Liver (tissue), 3 donors: ENCODE results near the gene SLC9A2.

Experiments used
- EGR1 ChIP-seq, 2 donors: IDR thresholded peaks; 2 replicates each; pipeline ENCODE4 v1.6.1; 2016 to 2018; ENCODE audit warnings: antibody characterized with exemption in 2 of 2, low read depth in 2 of 2
- FOXA1 ChIP-seq: IDR thresholded peaks from 2 replicates; pipeline ENCODE4 v1.6.1; 2016; ENCODE audit warnings: antibody characterized with exemption
- JUND ChIP-seq, 2 donors: IDR thresholded peaks; 2 replicates each; pipeline ENCODE4 v1.6.1; 2016; ENCODE audit warnings: antibody characterized with exemption in 2 of 2
- NR2F2 ChIP-seq: IDR thresholded peaks from 2 replicates; pipeline ENCODE4 v1.6.1; 2016; ENCODE audit warnings: antibody characterized with exemption
- RAD21 ChIP-seq, 2 donors: IDR thresholded peaks; 2 replicates each; pipeline ENCODE4 v1.6.1; 2016; ENCODE audit warnings: antibody characterized with exemption in 2 of 2, mild to moderate bottlenecking in 2 of 2
- RXRA ChIP-seq, 2 donors: IDR thresholded peaks; 2 replicates each; pipeline ENCODE4 v1.6.1; 2017 to 2018; ENCODE audit warnings: antibody characterized with exemption in 2 of 2, mild to moderate bottlenecking in 1 of 2
- SP1 ChIP-seq: IDR thresholded peaks from 2 replicates; pipeline ENCODE4 v1.6.1; 2018; ENCODE audit warnings: antibody characterized with exemption, mild to moderate bottlenecking
- TAF1 ChIP-seq: conservative IDR thresholded peaks from 2 replicates; pipeline ENCODE4 v1.6.1; 2016; ENCODE audit warnings: antibody characterized with exemption, mild to moderate bottlenecking
- YY1 ChIP-seq: IDR thresholded peaks from 2 replicates; pipeline ENCODE4 v1.6.1; 2016; ENCODE audit warnings: antibody characterized with exemption, mild to moderate bottlenecking
- TF ChIP-seq, protein P1 (sequence below): fragments of 150-350 bp; IDR thresholded peaks from 2 replicates; pipeline ENCODE4 v1.5.1; 2017; ENCODE audit warnings: improper control_type of control experiment, low read depth, low read length; ENCODE audit not compliant: missing input control
- TF ChIP-seq, protein P2 (sequence below): IDR thresholded peaks from 2 replicates; pipeline ENCODE4 v1.6.1; 2016; ENCODE audit warnings: antibody characterized with exemption
- TF ChIP-seq, protein P3 (sequence below): IDR thresholded peaks from 2 replicates; pipeline ENCODE4 v1.6.1; 2016; ENCODE audit warnings: antibody characterized with exemption
- TF ChIP-seq, protein P4 (sequence below): IDR thresholded peaks from 2 replicates; pipeline ENCODE4 v1.6.1; 2016; ENCODE audit warnings: antibody characterized with exemption, mild to moderate bottlenecking
- donor health status: healthy.
- donor health status: healthy.

DNA sequence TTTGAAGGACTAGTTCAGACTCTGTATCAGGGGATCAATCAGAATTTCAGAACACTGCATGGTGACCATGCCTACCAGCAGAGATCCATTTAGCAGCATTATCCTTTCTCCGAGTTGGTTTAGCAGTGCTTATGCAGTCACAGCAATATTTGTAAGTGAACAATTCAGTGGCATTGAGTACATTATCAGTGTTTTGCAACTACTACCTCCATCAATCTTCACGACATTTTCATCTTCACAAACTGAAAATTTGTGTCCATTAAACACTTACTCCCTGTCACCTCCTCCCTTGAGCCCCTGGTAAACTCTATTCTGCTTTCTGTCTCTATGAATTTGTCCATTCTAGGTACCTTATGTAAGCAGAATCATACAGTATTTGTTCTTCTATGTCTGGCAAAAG, 20.1 kb downstream of the SLC9A2 start:
- TF ChIP-seq, protein P1, sequence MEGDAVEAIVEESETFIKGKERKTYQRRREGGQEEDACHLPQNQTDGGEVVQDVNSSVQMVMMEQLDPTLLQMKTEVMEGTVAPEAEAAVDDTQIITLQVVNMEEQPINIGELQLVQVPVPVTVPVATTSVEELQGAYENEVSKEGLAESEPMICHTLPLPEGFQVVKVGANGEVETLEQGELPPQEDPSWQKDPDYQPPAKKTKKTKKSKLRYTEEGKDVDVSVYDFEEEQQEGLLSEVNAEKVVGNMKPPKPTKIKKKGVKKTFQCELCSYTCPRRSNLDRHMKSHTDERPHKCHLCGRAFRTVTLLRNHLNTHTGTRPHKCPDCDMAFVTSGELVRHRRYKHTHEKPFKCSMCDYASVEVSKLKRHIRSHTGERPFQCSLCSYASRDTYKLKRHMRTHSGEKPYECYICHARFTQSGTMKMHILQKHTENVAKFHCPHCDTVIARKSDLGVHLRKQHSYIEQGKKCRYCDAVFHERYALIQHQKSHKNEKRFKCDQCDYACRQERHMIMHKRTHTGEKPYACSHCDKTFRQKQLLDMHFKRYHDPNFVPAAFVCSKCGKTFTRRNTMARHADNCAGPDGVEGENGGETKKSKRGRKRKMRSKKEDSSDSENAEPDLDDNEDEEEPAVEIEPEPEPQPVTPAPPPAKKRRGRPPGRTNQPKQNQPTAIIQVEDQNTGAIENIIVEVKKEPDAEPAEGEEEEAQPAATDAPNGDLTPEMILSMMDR: no peak
- TF ChIP-seq YY1 (no peak), RAD21 (IDR thresholded peaks at IDR 0.05) (no peak), RXRA (IDR thresholded peaks at IDR 0.05) (no peak), FOXA1 (no peak), SP1 (no peak), NR2F2 (no peak), EGR1 (IDR thresholded peaks at IDR 0.05; ENCODE audit: low read depth in 2 of 2) (no peak), TAF1 (no peak), JUND (IDR thresholded peaks at IDR 0.05) (no peak)
- TF ChIP-seq, protein P2, sequence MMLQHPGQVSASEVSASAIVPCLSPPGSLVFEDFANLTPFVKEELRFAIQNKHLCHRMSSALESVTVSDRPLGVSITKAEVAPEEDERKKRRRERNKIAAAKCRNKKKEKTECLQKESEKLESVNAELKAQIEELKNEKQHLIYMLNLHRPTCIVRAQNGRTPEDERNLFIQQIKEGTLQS: no peak
- TF ChIP-seq, protein P3, sequence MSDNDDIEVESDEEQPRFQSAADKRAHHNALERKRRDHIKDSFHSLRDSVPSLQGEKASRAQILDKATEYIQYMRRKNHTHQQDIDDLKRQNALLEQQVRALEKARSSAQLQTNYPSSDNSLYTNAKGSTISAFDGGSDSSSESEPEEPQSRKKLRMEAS: no peak
- TF ChIP-seq, protein P4, sequence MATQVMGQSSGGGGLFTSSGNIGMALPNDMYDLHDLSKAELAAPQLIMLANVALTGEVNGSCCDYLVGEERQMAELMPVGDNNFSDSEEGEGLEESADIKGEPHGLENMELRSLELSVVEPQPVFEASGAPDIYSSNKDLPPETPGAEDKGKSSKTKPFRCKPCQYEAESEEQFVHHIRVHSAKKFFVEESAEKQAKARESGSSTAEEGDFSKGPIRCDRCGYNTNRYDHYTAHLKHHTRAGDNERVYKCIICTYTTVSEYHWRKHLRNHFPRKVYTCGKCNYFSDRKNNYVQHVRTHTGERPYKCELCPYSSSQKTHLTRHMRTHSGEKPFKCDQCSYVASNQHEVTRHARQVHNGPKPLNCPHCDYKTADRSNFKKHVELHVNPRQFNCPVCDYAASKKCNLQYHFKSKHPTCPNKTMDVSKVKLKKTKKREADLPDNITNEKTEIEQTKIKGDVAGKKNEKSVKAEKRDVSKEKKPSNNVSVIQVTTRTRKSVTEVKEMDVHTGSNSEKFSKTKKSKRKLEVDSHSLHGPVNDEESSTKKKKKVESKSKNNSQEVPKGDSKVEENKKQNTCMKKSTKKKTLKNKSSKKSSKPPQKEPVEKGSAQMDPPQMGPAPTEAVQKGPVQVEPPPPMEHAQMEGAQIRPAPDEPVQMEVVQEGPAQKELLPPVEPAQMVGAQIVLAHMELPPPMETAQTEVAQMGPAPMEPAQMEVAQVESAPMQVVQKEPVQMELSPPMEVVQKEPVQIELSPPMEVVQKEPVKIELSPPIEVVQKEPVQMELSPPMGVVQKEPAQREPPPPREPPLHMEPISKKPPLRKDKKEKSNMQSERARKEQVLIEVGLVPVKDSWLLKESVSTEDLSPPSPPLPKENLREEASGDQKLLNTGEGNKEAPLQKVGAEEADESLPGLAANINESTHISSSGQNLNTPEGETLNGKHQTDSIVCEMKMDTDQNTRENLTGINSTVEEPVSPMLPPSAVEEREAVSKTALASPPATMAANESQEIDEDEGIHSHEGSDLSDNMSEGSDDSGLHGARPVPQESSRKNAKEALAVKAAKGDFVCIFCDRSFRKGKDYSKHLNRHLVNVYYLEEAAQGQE: no peak
